Hematopoietic multipotent progenitor cell treated with erythropoietin and hydrocortisone succinate and interleukin-3 and kit ligand, for 15 days (in vitro differentiated cells): ENCODE data around the gene GPC5.
"Not testable (repeated sequence)": the region's sequence is repeated elsewhere in the genome, so short reads cannot be mapped to it uniquely, and the experiment has no call there.

Experiments
- DNase-seq: peaks from one replicate; pipeline ENCODE4 v3.0.0-alpha.2; 2015; ENCODE audit warnings: low spot score

GPC5 gene

GRCh38 chr13:91657283-91657682 is 258.9 kb downstream of the GPC5 start:
- DNase-seq: no peak

GRCh38 chr13:91659256-91660075 is 261.0 kb downstream of the GPC5 start:
- DNase-seq: no peak

- no peak for DNase-seq
Observed at GRCh38 chr13:91660076-91660415, 261.6 kb downstream of the GPC5 start.

DNA sequence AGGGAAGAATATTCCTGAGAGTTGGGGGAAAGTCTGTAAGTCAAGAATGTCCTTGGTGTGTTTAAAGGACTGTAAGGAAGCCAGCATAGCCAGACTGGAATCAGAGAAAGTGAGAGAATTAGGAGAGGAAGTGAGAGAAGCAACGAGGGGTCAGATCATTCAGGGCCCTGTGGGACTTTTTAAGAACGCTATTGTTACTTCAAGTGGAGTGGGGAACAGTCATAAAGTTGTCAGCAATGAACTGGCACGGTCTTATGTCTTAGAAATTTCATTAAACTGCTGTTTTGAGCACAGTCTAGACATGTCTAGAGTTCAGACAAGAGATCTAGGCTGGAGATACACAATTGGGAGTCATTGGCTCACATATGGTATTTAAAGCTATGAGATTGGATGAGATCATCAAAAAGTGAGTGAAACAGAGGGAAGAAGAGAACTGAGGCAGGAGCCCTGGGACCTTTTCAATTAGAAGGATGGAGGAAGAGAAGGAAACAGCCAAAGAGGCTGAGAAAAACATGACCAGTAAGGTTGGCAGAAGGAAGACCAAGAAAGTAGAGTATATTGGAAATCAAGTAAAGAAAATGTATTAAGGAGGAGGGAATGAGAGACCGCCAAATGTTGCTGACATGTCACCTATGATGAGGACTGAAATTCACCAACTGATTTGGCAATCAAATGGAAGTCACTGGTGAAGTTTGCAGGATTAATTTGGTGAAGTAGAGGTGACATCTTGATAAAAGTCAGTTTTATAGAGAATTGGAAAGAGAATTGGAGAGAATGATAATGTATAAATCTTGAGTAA is 263.5 kb downstream of the GPC5 start:
- no peak for DNase-seq

DNA sequence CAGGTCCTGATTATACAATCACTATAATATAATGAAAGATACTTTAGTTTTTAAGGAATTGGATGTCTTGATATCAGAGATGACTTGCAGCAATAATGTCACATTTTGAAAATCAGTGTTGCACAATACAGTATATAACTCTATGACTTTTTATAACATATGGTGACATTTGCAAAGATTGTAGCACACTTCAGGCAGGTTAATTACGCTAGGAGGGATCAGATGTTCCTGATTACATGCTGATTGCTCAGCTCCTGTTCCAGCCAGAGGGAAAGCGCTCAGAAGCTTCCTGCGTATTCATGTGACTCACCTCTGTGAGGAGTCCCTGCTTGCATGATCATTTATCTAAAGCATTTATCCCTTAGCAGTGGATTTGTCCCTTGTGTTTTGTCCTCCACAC is 265.6 kb downstream of the GPC5 start:
- no peak for DNase-seq

DNA sequence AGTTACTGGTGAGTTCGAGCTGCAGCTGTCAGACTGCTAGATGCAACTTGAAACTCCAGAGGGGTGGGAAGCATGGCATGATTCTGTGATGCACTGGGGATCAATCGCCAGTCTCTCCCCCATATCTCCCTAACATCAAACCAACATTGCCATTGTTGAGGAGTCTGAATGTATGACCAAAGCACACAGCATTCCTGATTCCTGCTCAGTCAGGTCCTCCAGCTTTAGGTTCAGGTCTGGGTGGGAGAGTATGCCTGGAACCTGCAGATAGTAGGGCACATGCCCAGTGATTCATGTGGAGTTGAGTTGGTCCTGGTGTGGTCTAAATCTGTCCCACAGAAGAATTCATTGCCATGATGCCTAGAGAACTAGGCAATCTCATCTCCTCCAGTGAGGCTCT is 269.1 kb downstream of the GPC5 start:
- DNase-seq: no peak

DNA sequence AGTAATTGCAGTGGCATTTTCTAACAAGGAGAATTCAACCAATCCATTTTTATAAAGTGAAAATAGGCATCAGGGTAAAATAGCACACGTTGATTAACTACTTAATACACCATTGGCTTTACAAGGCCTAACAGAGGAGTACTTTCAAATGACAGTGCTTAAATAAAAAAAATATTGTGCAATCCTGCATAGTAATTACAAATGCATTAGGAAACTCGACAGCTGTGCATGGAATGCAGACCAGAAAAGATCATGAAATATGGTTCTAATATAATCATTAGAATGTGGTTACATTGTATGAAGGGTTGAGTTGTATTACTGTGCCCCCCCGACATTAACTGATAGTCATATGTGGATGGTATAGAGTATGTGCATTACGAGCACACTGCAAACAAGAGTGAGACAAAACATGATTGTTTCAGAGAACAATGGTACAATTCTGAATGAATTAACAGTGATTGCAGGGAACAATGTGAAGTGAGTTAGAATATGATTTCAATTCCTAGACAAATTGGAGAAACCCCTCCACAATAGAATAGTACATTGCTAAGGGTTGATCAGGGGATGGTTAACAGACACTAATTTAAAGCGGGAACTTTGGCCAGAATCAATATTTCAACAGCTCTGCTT is 270.6 kb downstream of the GPC5 start:
- no peak for DNase-seq

DNA sequence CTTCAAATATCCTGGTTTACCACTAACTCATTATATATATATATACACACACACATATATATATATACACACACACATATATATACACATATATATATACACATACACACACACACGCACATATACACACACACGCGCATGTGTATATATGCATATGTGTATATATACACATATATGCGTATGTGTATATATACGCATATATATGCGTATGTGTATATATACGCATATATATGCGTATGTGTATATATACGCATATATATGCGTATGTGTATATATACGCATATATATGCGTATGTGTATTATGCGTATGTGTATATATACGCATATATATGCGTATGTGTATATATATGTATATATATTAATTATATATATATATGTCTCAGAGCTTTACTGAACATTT is 275.9 kb downstream of the GPC5 start:
- not testable (repeated sequence) for DNase-seq

DNA sequence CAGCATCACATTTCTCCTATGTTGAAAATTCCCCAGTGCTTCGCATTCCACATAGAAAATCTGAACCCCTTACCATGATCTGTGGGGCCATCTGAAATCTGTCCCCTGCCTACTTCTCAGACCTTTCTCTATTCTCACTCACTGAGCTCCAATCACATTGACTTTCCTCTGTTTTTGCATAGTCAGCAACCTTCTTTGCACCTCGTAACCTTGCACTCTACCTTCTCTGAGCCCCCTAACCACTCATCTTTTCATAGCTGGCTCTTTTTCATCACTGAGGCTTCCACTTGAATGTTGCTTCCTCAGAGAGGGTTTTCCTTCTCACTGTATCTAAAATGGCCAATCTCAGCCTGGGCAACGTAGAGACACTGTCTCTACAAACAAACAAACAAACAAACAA is 286.3 kb downstream of the GPC5 start:
- DNase-seq: no peak

- DNase-seq: no peak
Observed at GRCh38 chr13:91690944-91691343, 292.5 kb downstream of the GPC5 start.

DNA sequence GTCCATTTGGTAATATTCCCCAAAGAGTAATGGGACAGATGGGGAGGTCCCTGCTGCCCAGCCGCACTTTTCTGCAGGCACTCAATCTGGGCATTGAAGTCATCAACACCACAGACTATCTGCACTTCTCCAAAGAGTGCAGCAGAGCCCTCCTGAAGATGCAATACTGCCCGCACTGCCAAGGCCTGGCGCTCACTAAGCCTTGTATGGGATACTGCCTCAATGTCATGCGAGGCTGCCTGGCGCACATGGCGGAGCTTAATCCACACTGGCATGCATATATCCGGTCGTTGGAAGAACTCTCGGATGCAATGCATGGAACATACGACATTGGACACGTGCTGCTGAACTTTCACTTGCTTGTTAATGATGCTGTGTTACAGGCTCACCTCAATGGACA is 295.0 kb downstream of the GPC5 start:
- no peak for DNase-seq

- DNase-seq: no peak
Observed at GRCh38 chr13:91698308-91698707, 299.9 kb downstream of the GPC5 start.

DNA sequence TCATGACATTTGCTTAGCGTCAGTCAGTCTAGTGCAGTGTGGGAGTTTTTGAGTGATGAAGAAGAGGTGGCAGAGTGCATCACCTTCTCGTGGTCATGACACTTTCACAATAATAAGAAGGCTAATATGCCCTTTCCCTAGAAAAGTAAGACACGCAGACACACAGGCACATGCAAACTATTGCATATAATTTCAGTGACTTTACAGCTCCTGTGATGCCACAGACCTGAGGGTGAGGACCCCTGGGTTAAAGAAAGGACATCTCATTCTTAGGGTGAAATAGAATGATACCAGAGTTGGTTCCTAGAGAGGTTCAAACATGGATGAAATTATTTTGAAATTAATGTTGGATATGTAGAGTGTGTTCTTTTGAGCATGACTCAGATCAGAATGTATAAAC is 300.3 kb downstream of the GPC5 start:
- DNase-seq: no peak

DNA sequence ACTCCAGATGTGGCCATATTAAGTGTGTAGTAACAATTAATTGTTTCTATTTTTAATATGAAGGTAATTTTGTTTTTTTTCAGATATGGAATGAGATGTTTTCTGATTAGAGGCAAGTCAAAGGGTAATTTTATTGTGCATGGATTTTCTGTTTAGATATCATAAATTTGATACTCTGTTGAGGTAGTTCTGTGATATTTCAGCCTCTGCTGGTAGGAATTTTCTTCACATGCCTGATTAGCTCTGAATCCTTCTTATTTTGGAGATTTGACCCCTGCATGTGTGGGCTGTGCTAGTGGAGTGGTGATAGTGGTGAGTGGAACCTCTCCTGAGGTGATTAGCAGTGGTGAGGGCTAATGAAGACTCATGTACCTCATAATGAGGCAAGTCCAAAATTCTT is 301.4 kb downstream of the GPC5 start:
- DNase-seq: no peak

DNA sequence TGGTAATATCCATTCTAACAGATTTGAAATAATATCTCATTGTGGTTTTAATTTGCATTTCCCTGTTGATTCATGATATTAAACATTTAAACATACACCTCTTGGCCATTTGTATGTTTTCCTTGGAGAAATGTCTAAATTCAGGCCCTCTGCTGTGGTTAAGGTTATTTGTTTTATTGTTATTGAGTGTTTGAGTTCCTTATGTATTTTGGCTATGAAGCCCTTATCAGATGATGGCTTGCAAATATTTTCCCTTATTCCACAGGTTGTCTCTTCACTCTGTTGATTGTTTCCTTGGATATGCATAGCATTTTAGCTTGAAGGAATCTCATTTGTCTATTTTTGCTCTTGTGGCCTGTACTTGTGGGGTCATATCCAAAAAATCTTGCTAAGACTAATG is 303.6 kb downstream of the GPC5 start:
- DNase-seq: no peak

- no peak for DNase-seq
Observed at GRCh38 chr13:91702411-91702810, 304.0 kb downstream of the GPC5 start.

DNA sequence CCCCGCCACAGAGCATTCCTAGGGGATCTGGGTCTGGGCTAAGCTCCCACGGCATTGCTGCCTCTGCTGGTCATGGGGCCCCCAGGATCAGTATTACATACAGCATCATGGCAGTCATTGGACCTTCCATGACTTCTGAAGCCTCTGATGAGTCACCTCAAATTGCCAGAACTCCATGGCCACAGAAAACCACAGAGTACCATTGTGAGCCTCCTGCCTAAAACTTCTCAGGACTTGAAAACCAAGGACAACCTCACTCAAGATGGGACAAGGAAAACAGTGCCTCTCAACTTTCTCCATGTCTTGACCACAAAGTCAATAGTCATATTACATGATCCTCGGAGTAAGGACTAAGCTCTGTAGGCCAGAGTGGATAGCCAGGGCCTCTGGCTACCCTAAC is 306.0 kb downstream of the GPC5 start:
- DNase-seq: no peak

GRCh38 chr13:91708558-91708957 is 310.1 kb downstream of the GPC5 start:
- DNase-seq: no peak

DNA sequence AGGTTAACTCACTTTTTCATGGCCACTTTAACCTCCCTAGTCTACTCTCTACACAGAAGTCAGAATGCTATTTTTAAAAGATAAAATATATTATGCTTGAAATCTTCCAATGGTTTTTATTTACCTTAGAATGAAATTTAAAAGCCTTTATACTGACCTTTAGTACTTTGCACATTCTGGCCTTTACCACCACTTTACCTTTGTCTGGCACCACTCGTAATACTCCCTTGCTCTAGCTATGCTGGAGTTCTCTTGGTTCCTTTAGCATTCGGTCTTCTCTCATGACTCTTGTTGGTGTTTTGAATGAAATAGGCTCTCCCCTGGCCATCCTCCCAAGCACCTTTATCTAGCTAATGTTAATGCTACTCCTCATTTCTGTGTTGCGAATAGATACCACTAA is 310.8 kb downstream of the GPC5 start:
- DNase-seq: no peak

DNA sequence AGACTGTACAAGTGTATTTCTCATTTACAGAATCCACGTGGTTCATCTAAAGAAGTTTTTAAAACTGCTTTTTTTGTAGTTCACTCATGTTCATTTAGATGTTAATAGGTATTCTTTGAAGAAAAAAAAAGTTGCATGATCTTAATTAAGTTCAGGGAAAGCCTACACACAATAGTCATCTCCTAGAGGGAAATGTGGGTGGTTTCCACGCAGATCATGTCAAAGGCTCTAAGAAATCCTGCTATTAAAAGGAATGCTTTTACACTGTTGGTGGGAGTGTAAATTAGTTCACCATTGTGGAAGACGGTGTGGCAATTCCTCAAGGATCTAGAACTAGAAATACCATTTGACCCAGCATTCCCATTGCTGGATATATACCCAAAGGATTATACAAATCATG is 312.3 kb downstream of the GPC5 start:
- no peak for DNase-seq

GRCh38 chr13:91714855-91715254 is 316.4 kb downstream of the GPC5 start:
- no peak for DNase-seq

GRCh38 chr13:91716436-91717065 is 318.1 kb downstream of the GPC5 start:
- DNase-seq: no peak

DNA sequence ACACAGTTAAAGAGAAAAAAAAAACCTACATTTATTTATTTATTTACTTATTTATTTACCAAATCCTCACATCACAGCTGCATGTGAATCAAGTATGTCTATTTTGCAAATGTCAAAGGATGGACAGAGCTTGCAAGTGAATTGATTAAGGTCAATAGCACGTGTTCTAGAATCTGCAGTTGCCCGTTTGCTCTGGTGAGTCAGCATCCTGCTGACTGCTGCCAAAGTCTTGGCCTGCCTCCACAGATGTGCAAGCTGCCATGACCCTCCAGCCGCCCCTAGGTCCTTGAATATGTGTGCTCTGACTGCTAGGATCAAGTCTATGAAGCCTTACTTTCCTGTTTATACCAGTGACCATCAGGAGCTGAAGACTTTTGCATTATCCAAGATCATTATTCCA is 320.6 kb downstream of the GPC5 start:
- DNase-seq: no peak
